GM23338 (cell line): ENCODE measurements around the gene LMNTD2. TPM values are rescaled to one million over a fixed set of nuclear protein-coding genes. Genes with fewer than 3 reads are reported as not detected.
A peak's percentile ranks its signal among the peaks of the same experiment; 100 is the strongest.

ENCODE experiments used
- ATAC-seq: fragments of 200-7000 bp; cut with Tn5 transposase; 3 replicates; pipeline ENCODE4 v1.9.1; 2020
- DNase-seq: peaks from one replicate; pipeline ENCODE4 v3.0.0-alpha.2; 2015; ENCODE audit warnings: low spot score
- H2AFZ ChIP-seq: fragments of 200-600 bp; sonication (generic); 2 replicates; pipeline ENCODE4 v1.8.0; 2016; ENCODE audit warnings: antibody characterized with exemption, mild to moderate bottlenecking, moderate library complexity
- H3F3A ChIP-seq: fragments of 200-600 bp; sonication (generic); replicated peaks from 2 replicates; pipeline ENCODE4 v1.8.0; 2017; ENCODE audit warnings: antibody characterized with exemption, mixed run types, low read depth
- H3K27ac ChIP-seq: fragments of 200-600 bp; sonication (generic); 2 replicates; pipeline ENCODE4 v1.6.1; 2016; ENCODE audit warnings: low read depth
- H3K27me3 ChIP-seq: fragments of 200-600 bp; sonication (generic); 2 replicates; pipeline ENCODE4 v1.8.0; 2016; ENCODE audit warnings: mild to moderate bottlenecking, mixed run types, moderate library complexity; ENCODE audit not compliant: insufficient read depth
- H3K36me3 ChIP-seq: fragments of 200-600 bp; sonication (generic); 2 replicates; pipeline ENCODE4 v1.8.0; 2016; ENCODE audit warnings: mild to moderate bottlenecking; ENCODE audit not compliant: insufficient read depth
- H3K4me1 ChIP-seq: fragments of 200-600 bp; sonication (generic); 2 replicates; pipeline ENCODE4 v1.8.0; 2016; ENCODE audit warnings: mild to moderate bottlenecking, moderate library complexity; ENCODE audit not compliant: insufficient read depth
- H3K4me2 ChIP-seq: fragments of 200-600 bp; sonication (generic); 2 replicates; pipeline ENCODE4 v1.7.1; 2017; ENCODE audit warnings: mixed run types
- H3K4me3 ChIP-seq: fragments of 200-600 bp; sonication (generic); 2 replicates; pipeline ENCODE4 v1.6.1; 2016; ENCODE audit warnings: mixed run types
- H3K79me2 ChIP-seq: fragments of 200-600 bp; sonication (generic); replicated peaks from 2 replicates; pipeline ENCODE4 v1.8.0; 2017; ENCODE audit warnings: mild to moderate bottlenecking; ENCODE audit not compliant: insufficient read depth
- H3K9me2 ChIP-seq: fragments of 200-600 bp; sonication (generic); 2 replicates; pipeline ENCODE4 v1.8.0; 2017; ENCODE audit not compliant: insufficient read depth
- H4K20me1 ChIP-seq: fragments of 200-600 bp; sonication (generic); replicated peaks from 2 replicates; pipeline ENCODE4 v1.8.0; 2017; ENCODE audit warnings: mild to moderate bottlenecking; ENCODE audit not compliant: insufficient read depth
- H3K27ac Mint-ChIP-seq: 2 replicates; pipeline ENCODE4 v1.8.0; 2020; ENCODE audit warnings: inconsistent platforms, mild to moderate bottlenecking, moderate library complexity, mixed read lengths
- H3K27me3 Mint-ChIP-seq: 3 replicates; pipeline ENCODE4 v1.8.0; 2022; ENCODE audit warnings: low read depth, mild to moderate bottlenecking, moderate library complexity, mixed read lengths, inconsistent platforms; ENCODE audit not compliant: insufficient read depth, poor library complexity
- H3K36me3 Mint-ChIP-seq: 3 replicates; pipeline ENCODE4 v1.8.0; 2021; ENCODE audit warnings: low read depth, mild to moderate bottlenecking, inconsistent platforms, moderate library complexity, mixed read lengths
- H3K4me1 Mint-ChIP-seq: 3 replicates; pipeline ENCODE4 v1.8.0; 2020; ENCODE audit warnings: mild to moderate bottlenecking, inconsistent platforms, mixed read lengths
- H3K4me3 Mint-ChIP-seq: 3 replicates; pipeline ENCODE4 v1.8.0; 2021; ENCODE audit warnings: moderate library complexity, mild to moderate bottlenecking, inconsistent platforms, mixed read lengths
- H3K9me3 Mint-ChIP-seq: 3 replicates; pipeline ENCODE4 v1.8.0; 2020; ENCODE audit warnings: moderate library complexity, mild to moderate bottlenecking, inconsistent platforms, mixed read lengths
- EZH2 ChIP-seq: fragments of 200-600 bp; sonication (generic); IDR thresholded peaks from one replicate; pipeline ENCODE4 v1.8.0; 2017; ENCODE audit warnings: antibody characterized with exemption, mild to moderate bottlenecking, low read depth; ENCODE audit not compliant: unreplicated experiment
- JUNB ChIP-seq: IDR thresholded peaks from one replicate; pipeline ENCODE4 v1.6.1; 2016; ENCODE audit warnings: antibody characterized with exemption; ENCODE audit not compliant: unreplicated experiment
- NANOG ChIP-seq: IDR thresholded peaks from 2 replicates; pipeline ENCODE4 v1.6.1; 2016; ENCODE audit warnings: antibody characterized with exemption, borderline replicate concordance
- STAT1 ChIP-seq: IDR thresholded peaks from one replicate; pipeline ENCODE4 v1.6.1; 2016; ENCODE audit warnings: antibody characterized with exemption; ENCODE audit not compliant: unreplicated experiment
- ZNF114 ChIP-seq: fragments of 250-450 bp; sonication (Bioruptor Pico); IDR thresholded peaks from 2 replicates; pipeline ENCODE4 v1.5.0; 2020; ENCODE audit warnings: mild to moderate bottlenecking, moderate library complexity
- ZNF331 ChIP-seq: fragments of 250-450 bp; sonication (Bioruptor Pico); IDR thresholded peaks from 2 replicates; pipeline ENCODE4 v1.5.0; 2020; ENCODE audit warnings: low read depth, mild to moderate bottlenecking, moderate library complexity
- polyA plus RNA-seq: library from polyadenylated mRNA; unstranded; fragments of >200 nt; fragmentation: Nextera tagmentation; extraction: Ambion mirVana; gene quantifications from 2 replicates; pipeline ENCODE4 v1.2.1, GENCODE V29; 2016
- total RNA-seq: library from RNA; depleted of rRNA; stranded (reverse); fragments of >200 nt; shearing (Covaris generic); gene quantifications from 2 replicates; pipeline ENCODE4 v1.2.3, GENCODE V29; 2014
- TF ChIP-seq, protein P1 (sequence below), 2 experiments: fragments of 200-600 bp in 1 of 2; sonication (generic) in 1 of 2; conservative IDR thresholded peaks; 2 replicates each; pipeline versions ENCODE4 v1.5.1 to v1.6.1; 2016 to 2017; ENCODE audit warnings: antibody characterized with exemption in 2 of 2, low read depth in 2 of 2, mild to moderate bottlenecking in 2 of 2, moderate library complexity in 1 of 2
- TF ChIP-seq, protein P2 (sequence below): IDR thresholded peaks from one replicate; pipeline ENCODE4 v1.6.1; 2018; ENCODE audit warnings: antibody characterized with exemption; ENCODE audit not compliant: unreplicated experiment

The LMNTD2 gene
- total and polyA plus RNA-seq, 2 experiments from 2014 or later = 1.3 to 2.1 TPM

DNA sequence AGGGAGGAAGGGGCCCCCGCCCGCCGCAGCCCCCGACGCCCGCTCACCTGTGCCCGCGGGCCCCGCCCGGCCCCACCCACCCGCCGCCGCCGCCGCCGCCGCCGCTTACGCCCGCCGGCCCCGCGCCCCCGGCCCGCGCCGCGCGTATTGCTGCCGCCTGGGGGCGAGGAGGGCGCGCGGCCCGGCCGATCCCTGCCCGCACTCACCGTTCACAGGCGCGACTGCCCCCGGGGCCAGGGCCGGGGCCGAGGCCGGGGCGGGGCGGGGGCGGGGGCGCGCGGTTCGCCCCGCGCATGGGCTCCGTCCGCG lies 25.4 kb downstream of the LMNTD2 start (continued):
- TF ChIP-seq, protein P1, sequence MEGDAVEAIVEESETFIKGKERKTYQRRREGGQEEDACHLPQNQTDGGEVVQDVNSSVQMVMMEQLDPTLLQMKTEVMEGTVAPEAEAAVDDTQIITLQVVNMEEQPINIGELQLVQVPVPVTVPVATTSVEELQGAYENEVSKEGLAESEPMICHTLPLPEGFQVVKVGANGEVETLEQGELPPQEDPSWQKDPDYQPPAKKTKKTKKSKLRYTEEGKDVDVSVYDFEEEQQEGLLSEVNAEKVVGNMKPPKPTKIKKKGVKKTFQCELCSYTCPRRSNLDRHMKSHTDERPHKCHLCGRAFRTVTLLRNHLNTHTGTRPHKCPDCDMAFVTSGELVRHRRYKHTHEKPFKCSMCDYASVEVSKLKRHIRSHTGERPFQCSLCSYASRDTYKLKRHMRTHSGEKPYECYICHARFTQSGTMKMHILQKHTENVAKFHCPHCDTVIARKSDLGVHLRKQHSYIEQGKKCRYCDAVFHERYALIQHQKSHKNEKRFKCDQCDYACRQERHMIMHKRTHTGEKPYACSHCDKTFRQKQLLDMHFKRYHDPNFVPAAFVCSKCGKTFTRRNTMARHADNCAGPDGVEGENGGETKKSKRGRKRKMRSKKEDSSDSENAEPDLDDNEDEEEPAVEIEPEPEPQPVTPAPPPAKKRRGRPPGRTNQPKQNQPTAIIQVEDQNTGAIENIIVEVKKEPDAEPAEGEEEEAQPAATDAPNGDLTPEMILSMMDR (conservative IDR thresholded peaks at IDR 0.05; ENCODE audit: low read depth in 2 of 2) = no peak
- TF ChIP-seq, protein P2, sequence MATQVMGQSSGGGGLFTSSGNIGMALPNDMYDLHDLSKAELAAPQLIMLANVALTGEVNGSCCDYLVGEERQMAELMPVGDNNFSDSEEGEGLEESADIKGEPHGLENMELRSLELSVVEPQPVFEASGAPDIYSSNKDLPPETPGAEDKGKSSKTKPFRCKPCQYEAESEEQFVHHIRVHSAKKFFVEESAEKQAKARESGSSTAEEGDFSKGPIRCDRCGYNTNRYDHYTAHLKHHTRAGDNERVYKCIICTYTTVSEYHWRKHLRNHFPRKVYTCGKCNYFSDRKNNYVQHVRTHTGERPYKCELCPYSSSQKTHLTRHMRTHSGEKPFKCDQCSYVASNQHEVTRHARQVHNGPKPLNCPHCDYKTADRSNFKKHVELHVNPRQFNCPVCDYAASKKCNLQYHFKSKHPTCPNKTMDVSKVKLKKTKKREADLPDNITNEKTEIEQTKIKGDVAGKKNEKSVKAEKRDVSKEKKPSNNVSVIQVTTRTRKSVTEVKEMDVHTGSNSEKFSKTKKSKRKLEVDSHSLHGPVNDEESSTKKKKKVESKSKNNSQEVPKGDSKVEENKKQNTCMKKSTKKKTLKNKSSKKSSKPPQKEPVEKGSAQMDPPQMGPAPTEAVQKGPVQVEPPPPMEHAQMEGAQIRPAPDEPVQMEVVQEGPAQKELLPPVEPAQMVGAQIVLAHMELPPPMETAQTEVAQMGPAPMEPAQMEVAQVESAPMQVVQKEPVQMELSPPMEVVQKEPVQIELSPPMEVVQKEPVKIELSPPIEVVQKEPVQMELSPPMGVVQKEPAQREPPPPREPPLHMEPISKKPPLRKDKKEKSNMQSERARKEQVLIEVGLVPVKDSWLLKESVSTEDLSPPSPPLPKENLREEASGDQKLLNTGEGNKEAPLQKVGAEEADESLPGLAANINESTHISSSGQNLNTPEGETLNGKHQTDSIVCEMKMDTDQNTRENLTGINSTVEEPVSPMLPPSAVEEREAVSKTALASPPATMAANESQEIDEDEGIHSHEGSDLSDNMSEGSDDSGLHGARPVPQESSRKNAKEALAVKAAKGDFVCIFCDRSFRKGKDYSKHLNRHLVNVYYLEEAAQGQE = no peak
- TF ChIP-seq NANOG (no peak), EZH2 (no peak), STAT1 (no peak), ZNF114 (CRISPR knock-in tag) (no peak)

DNA sequence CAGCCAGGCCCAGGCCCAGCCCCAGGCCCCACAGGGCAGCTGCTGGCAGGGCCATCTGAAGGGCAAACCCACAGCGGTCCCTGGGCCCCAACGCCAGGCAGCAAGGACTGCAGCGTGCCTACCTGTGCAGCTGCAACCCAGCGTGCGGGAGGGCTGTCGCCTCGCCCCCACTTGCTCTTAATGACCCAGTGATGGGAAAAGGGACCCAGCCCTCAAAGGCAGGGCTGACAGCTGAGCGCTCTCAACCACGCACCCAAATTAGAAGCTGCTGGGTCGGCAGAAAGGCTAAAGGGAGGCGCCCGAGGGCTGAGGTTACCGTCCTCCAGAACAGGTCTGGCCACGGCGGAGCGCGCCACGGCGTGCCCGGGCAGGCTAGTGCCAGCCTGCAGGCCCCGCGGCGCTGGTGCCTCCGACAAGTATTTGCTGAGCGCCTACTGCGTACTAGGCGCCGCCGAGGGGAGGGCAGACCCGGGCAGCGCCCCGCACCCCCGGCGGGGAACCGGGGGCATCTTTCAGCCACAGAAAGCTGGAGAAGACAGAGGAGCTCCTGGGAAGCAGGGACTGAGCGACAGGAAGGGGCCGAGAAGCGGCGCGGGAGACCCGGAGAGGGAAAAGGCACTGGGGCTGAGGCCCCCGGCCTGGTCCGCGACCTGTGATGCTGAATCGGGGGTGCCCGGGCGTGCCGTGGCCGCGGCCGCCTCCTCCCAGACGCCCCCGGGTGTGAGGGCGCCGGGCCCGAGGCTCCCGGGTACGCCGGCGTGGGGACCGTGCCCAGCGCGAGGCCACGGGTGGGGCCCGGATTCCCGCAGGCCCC lies 25.9 kb downstream of the LMNTD2 start:
- Histone ChIP-seq H3F3A (peaks cover 11% of the 10 kb centered on the region), H4K20me1 (0 out of 2 replicates have a peak, but pooled peaks cover 2% of the 10 kb centered on the region), H3K9me2 (no peaks in the 10 kb centered on the region), H2AFZ (no peak overlapping the region), H3K4me2 (peak overlapping the region; percentile 87), H3K27me3 (peaks cover 17% of the 10 kb centered on the region; the same call in 1 of the 2 replicates), H3K36me3 (no peaks in the 10 kb centered on the region), H3K27ac (no peak overlapping the region), H3K4me1 (no peaks in the 10 kb centered on the region; the same call in 1 of the 2 replicates), H3K4me3 (peak overlapping the region; percentile 81), H3K79me2 (no peaks in the 10 kb centered on the region; the same call in 1 of the 2 replicates)
- H3K27me3 Mint-ChIP-seq = peaks cover 20% of the 10 kb centered on the region
- H3K4me3 Mint-ChIP-seq = peak overlapping the region; percentile 63
- TF ChIP-seq JUNB (no peak), ZNF331 (no peak)
- no peak overlapping the region for H3K27ac Mint-ChIP-seq
- DNase-seq = peak; percentile 44
- peaks cover 10% of the 10 kb centered on the region; the same call in 2 of the 3 replicates for H3K36me3 Mint-ChIP-seq
- ATAC-seq = peak; percentile 1; the same call in 2 of the 3 replicates
- peaks cover 3% of the 10 kb centered on the region; the same call in 2 of the 3 replicates for H3K4me1 Mint-ChIP-seq
- peaks cover 2% of the 10 kb centered on the region; the same call in 2 of the 3 replicates for H3K9me3 Mint-ChIP-seq
